ENCODE results near the gene SLC5A4. TPM values are rescaled to one million over a fixed set of nuclear protein-coding genes. Genes with fewer than 3 reads are reported as not detected.
"Not testable (repeated sequence)": the region's sequence is repeated elsewhere in the genome, so short reads cannot be mapped to it uniquely, and the experiment has no call there.

SLC5A4 gene
- total and polyA plus RNA-seq, 9 donors, result 0.33 to 1.3 (median 0.56) TPM; not detected in 3

- no peak overlapping the region for H3K27ac ChIP-seq
- TF ChIP-seq POLR2A (IDR thresholded peaks at IDR 0.05), result no peak
- no peak for TF ChIP-seq EP300 (IDR thresholded peaks at IDR 0.05)
- TF ChIP-seq, protein P1, sequence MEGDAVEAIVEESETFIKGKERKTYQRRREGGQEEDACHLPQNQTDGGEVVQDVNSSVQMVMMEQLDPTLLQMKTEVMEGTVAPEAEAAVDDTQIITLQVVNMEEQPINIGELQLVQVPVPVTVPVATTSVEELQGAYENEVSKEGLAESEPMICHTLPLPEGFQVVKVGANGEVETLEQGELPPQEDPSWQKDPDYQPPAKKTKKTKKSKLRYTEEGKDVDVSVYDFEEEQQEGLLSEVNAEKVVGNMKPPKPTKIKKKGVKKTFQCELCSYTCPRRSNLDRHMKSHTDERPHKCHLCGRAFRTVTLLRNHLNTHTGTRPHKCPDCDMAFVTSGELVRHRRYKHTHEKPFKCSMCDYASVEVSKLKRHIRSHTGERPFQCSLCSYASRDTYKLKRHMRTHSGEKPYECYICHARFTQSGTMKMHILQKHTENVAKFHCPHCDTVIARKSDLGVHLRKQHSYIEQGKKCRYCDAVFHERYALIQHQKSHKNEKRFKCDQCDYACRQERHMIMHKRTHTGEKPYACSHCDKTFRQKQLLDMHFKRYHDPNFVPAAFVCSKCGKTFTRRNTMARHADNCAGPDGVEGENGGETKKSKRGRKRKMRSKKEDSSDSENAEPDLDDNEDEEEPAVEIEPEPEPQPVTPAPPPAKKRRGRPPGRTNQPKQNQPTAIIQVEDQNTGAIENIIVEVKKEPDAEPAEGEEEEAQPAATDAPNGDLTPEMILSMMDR (IDR thresholded peaks at IDR 0.05), result no peak
- no peaks in the 10 kb centered on the region for H3K27me3 ChIP-seq
- no peaks in the 10 kb centered on the region for H3K4me1 ChIP-seq (ENCODE audit: insufficient read depth)
- DNase-seq, result no peak
- intact Hi-C loops (cut with DNase I), result no loop called here
- WGBS, 3 donors, result 89 to 91% (median 90%) methylated on average over 23 to 25 of the region's 25 CpGs
- H3K36me3 ChIP-seq, result no peaks in the 10 kb centered on the region
- no peak overlapping the region for H3K4me3 ChIP-seq
- no peaks in the 10 kb centered on the region for H3K9me3 ChIP-seq
Measured at GRCh38 chr22:32270641-32271369, 15.7 kb upstream of the SLC5A4 start.

DNA sequence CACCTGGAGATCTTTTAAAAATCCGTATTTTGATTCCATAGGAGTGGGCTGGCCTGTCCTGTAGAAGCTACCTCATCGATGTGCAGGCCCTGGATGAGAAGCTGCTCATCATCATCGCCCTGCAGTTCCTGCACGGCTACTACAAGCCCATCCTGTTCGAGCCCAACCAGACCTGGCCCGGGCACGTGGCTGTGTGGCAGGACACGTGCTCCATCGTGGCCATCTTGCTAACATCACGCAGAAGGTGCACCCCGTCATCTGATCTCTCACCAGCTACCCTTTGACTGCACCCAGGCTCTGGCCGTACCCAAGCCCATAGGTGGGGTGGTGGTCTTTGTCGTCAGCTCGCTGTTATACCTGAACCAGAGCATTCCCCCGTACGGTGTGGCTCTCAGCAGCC is 14.2 kb upstream of the SLC5A4 start:
- no peak overlapping the region for H3K27ac ChIP-seq
- no peak overlapping the region for H3K4me3 ChIP-seq
- intact Hi-C loops (cut with DNase I), result no loop called here
- TF ChIP-seq EP300 (IDR thresholded peaks at IDR 0.05) (no peak), POLR2A (IDR thresholded peaks at IDR 0.05) (no peak)
- TF ChIP-seq, protein P1 (IDR thresholded peaks at IDR 0.05), result no peak
- 88 to 92% (median 90%) methylated on average over 16 of the region's 16 CpGs for WGBS, 3 donors
- no peaks in the 10 kb centered on the region for H3K9me3 ChIP-seq
- no peaks in the 10 kb centered on the region for H3K36me3 ChIP-seq
- H3K27me3 ChIP-seq, result no peaks in the 10 kb centered on the region
- H3K4me1 ChIP-seq (ENCODE audit: insufficient read depth), result no peaks in the 10 kb centered on the region
- DNase-seq, result no peak

DNA sequence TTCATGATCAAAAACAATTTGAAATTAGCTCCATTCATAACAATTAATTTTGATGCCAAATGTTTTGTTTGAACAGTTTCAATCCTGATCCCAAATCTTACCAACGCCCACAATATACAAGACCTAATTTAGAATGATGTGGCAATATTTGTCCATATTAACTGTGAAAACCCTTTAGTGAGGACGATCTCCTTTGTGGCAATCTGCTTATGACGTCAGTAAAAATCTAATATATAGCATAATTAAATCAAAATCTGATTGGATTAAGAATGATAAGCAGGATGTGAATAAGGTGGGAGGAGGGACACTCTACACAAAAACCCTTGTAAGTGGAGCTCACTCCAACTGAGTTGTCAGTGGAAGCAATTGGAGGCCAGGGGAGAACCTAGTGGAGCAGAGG is 11.9 kb upstream of the SLC5A4 start:
- Histone ChIP-seq H3K36me3 (no peaks in the 10 kb centered on the region), H3K9me3 (no peaks in the 10 kb centered on the region), H3K27me3 (no peaks in the 10 kb centered on the region), H3K4me3 (no peak overlapping the region), H3K4me1 (ENCODE audit: insufficient read depth) (no peaks in the 10 kb centered on the region), H3K27ac (no peak overlapping the region)
- intact Hi-C loops (cut with DNase I), result no loop called here
- no peak for DNase-seq
- 66 to 72% (median 66%) methylated on average over 3 of the region's 3 CpGs for WGBS, 3 donors
- TF ChIP-seq, protein P1 (IDR thresholded peaks at IDR 0.05), result no peak
- TF ChIP-seq POLR2A (IDR thresholded peaks at IDR 0.05) (no peak), EP300 (IDR thresholded peaks at IDR 0.05) (no peak)

DNA sequence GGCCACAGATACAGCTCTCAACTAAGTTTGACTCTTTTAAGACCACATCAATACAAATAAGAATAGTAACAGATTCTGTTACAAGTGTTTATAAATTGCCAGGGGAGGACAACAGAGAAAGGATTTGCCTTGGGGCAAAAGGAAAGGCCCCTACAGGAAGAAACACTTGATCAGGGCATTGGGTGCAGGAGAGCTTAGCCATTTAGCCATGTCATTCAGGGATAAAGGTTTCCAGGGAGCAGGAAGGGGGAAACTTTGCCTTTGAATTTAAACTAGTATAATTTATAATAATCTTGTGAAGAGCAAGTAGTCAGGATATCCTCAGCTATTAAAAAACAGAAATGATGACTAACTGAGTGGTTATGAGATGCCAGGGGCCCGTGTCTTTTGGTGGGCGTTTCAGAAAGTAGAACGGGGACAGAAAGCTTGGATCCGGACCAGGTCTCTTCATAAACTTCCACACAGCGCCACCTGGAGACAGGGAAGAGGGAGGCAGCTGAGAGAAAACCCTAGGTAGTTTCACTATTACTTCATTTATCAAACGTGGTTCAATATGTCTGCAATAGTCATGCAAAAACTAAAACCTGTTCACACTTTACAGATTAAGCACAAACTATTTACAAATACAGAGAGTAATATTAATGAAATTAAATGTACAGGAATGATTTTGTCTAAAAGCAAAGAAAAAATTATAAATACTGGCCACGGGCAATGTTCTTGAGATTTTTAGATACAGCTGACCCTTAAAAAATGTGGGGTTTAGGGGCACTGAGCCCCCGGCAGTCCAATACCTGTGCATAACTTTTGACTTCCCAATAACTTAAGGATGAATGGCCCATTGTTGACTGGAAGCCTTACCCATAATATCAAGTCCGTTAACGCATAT is 11.0 kb upstream of the SLC5A4 start:
- intact Hi-C loops (cut with DNase I), result no loop called here
- H3K4me1 ChIP-seq (ENCODE audit: insufficient read depth), result no peaks in the 10 kb centered on the region
- H3K4me3 ChIP-seq, result no peak overlapping the region
- no peaks in the 10 kb centered on the region for H3K9me3 ChIP-seq
- WGBS, 3 donors, result 25 to 28% (median 25%) methylated on average over 10 of the region's 10 CpGs
- no peak overlapping the region for H3K27ac ChIP-seq
- H3K27me3 ChIP-seq, result no peaks in the 10 kb centered on the region
- no peaks in the 10 kb centered on the region for H3K36me3 ChIP-seq
- TF ChIP-seq POLR2A (IDR thresholded peaks at IDR 0.05), result no peak
- TF ChIP-seq, protein P1 (IDR thresholded peaks at IDR 0.05), result peak; percentile 12 to 27 (median 24)
- peak; percentile 30 to 64 (median 52) for DNase-seq

DNA sequence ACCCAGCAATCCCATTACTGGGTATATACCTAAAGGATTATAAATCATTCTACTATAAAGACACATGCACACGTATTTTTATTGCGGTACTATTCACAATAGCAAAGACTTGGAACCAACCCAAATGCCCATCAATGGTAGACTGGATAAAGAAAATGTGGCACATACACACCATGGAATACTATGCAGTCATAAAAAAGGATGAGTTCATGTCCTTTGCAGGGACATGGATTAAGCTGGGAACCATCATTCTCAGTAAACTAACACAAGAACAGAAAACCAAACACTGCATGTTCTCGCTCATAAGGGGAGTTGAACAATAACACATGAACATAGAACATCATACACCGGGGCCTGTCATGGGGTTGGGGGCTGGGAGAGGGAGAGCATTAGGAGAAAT is 8.5 kb upstream of the SLC5A4 start:
- H3K4me1 ChIP-seq (ENCODE audit: insufficient read depth); H3K27ac ChIP-seq; H3K27me3 ChIP-seq; H3K36me3 ChIP-seq; DNase-seq; H3K9me3 ChIP-seq; intact Hi-C loops (cut with DNase I); H3K4me3 ChIP-seq: not testable (repeated sequence)
- 89 to 94% (median 93%) methylated on average over 4 of the region's 4 CpGs for WGBS, 3 donors

Data from ovary (tissue), 9 donors.